CD4-positive, alpha-beta T cell treated with Interferon gamma for 1 hour (primary cell): ENCODE measurements around the gene VASP.
A peak's percentile ranks its signal among the peaks of the same experiment; 100 is the strongest.

Experiments
- DNase-seq: peaks from one replicate; pipeline ENCODE4 v3.0.0-alpha.2; 2020

VASP gene

GRCh38 chr19:45474606-45475521, 32.4 kb upstream of the VASP start:
- peak; percentile 87 for DNase-seq

DNA sequence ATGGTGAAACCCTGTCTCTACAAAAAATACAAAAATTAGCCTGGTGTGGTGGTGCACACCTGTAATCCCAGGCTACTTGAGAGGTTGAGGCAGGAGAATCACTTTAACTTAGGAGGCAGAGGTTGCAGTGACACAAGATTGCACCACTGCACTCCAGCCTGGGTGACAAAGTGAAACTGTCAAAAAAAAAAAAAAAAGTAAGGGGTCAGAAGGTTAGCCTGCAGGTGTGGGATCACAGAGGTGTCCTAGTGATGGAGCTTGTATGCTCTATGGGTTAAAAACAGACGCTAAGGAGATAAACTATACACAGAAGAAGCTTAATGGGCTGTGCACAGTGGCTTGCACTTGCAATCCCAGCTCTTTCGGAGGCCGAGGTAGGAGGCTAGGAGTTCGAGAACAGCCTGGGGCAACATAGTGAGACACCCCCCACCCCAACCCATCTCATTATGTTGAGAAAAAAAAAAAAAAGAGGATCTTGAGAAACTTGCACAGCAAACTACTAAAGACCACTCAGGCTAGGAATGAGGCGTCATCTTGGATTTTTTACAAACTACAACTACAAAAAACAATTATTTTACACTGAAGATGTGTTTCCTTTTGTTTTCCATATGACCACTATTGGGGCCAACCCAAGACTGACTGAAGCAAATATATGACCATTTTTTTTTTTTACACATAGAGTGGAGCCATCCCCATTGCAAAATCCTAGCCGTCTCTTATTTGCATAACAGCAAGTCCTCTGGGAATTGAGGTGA, 31.6 kb upstream of the VASP start:
- DNase-seq, result peak; percentile 83

DNA sequence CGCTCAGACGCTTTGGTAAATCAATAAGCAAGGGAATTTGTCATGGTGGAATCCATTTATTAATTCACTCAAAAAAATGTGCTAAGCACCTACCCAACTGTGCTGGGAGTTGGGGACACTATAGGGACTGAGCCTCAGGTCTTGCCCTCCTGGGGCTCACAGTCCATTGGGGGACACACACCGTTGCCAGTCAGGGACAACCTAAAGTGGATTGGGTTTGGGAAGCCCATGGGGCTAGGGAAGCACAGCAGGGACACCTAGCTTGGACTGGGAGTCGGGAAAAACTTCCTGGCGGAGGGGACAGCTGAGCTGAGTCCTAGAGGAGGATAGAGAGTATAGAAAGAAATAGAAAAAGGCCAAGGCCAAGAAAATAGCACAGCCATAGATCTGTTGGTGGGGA, 31.0 kb upstream of the VASP start:
- DNase-seq, result peak; percentile 72

GRCh38 chr19:45477186-45477585, 30.1 kb upstream of the VASP start:
- DNase-seq, result peak; percentile 45

- peak; percentile 32 for DNase-seq
Observed at GRCh38 chr19:45477713-45478453, 29.4 kb upstream of the VASP start.

DNA sequence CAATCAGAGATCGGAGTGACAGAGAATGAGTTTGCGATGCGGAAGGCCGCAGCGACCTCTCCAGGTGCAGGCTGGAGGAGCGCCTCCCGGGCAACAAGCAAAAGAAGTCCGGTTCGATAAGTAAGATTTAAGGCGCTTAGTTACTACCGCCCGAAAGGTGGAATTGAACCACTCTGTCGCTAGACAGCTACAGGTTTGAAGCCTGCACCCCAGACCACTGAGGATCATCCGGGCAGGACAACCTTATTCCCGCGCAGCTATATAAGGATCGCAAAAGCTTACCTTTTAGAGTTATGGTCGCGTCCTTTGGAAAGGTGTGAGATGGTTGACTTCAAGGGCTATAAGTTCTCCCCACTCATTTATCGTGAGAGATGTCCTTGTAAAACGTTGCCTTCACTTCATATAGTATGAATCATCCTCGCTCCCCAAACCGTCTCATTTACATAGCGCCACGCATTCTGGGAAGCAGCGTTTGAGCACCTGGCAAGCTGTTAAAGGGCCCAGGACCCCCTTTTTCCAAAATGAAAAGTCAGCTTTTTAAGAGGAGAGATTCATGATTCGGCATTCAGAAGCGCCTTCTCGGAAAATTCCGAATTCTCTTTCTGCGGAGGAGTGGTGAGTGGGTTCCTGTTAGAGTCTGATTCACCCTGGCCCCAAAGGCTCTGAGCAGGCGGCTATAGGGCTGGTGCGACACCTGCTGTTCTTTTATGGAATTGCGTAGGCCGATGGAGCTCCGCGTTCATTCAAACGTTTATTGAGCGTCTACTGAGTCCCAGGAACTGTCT, 28.6 kb upstream of the VASP start:
- peak; percentile 88 for DNase-seq

GRCh38 chr19:45483033-45483432, 24.2 kb upstream of the VASP start:
- no peak for DNase-seq

DNA sequence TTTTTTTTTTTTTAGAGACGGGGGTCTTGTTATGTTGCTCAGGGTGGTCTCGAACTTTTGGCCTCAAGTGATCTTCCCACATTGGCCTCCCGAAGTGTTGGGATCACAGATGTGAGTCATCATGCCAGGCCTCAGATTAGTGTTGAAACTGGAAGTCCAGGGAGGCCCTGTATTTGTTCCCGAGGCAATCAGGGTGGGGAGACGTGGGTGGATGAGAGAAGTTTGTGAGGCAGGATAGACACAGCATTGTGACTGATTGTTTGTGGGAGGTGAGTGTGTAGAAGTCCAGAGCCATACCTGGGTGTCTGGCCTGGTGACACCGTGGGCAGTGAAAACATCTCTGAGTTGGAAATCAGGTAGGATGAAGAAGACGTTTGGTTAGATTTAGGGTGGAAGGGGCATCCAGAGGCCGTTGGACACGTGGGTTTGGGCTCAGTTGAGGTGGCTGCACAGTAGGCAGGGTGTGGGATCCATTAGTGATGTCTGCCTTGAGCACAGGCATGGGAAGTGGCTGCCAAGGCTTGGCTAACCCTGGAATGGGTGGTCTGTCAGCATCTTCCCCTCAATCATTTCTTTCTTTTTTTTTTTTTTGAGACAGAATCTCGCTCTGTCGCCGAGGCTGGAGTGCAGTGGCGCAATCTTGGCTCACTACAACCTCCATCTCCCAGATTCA, 22.9 kb upstream of the VASP start:
- no peak for DNase-seq

DNA sequence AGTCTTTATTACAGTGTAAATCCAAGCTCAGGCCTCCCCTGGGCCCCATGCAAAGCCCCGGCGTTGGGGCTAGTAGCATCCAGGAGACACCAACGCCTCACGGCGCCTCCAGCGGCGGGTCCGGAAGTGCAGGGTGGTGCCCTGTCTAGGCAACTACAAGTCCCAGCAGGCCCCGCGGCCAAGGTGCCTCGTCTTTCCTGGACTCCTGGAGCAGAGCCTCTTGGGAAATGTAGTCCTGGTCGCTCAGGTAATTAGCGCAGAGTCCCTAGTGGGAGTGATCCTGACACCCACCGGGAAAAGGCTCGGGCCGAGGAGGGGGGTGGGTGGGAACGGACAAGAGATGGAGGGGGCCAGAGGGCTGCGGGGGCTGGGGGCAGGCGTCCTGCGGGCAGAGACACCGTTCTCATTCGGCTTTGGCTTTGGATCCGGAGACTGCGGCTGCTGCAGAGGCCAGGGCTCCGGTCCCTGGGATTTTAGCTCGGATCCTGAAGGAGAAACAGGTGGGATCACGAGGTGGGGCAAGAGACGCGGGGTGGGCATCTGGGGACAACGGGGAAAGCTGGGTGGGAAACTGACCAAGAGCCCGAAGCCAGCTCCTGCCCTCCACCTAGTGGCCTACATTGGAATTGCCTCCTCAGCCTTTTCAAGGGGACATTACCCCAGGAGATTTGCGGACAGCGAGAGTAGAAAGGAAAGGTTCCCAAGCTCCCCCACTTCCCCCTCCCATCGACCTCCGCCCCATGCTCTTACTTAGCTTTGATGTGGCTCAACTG, 21.8 kb upstream of the VASP start:
- peak; percentile 94 for DNase-seq

GRCh38 chr19:45488708-45489107, 18.6 kb upstream of the VASP start:
- DNase-seq, result no peak

DNA sequence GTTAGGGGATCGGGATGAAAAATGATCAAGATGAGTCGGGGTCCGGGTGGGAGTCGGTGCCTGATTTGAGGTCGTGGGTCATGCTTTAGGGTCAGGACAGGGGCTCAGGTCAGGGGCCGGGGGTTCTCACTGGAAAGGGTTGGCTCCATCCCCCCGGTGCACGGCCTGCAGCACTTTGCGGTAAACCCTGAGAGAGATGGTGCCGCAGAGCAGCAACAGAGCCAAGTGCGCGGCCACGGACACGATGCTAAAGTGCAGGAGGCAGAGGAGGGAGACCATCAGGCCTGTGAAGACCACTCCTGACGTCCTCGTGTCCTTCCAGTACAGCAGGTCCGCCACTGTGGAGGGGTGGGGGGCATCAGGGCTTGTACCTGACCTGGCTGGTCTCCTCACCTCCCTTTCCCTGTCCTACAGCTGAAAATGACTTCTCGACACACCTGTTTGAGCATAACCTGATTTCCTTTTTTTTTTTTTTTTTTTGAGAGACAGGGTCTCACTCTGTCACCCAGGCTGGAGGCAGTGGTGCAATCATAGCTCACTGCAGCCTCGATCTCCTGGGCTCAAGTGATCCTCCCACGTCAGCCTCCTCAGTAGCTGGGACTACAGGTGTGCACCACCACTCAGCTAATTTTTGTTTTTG, 17.9 kb upstream of the VASP start:
- DNase-seq, result no peak

DNA sequence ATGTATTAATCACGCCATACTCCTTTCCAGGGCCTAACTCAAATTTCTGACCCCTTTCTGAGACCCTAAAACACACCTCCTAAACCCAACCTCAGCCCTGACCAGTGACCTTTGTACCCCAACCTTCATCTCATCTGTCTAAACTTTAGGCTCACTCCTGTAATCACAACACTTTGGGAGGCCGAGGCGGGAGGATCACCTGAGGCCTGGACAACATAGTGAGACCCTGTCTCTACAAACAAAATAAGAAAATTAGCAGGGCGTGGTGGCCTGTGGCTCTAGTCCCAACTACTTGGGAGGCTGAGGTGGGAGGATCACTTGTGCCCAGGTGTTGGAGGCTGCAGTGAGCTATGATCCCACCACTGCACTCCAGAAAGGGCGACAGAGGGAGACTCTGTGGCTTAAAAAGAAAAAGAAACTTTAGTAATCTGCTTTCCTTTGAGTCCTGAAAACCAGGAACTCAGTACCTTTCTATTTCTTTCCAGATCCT, 15.1 kb upstream of the VASP start:
- no peak for DNase-seq

GRCh38 chr19:45492627-45493470, 14.4 kb upstream of the VASP start:
- no peak for DNase-seq

DNA sequence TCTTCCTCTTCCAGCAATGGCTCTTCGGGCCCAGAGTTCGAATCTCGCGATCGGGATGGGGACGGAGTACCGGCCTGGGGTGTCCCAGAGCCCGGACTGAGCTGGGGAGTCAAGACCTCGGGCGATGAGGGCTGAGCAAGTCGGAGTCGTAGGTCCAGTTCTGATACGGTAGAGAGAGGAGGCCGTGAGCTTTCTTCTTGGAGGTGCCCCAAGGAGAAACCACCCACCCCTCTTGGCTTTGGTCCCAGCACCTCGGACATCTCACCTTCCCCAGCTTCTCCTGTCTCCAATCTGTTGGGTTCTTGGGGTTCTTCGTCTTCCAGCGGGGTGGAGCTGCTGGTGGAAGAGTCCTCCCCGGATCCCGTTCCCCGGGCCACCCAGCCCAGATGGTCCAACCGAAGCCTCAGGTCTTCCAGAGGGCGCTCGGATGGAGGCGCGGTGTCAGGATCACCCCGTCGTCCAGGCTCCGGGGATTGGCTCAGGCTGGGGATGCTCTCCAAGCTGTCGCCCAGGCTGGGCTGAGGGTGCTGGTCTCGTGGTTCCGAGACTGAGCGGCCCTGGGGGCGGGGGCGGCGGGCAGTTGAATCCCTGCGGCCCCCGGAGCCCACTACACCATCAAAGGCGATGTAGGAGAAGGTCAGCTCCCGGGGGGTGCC, 12.9 kb upstream of the VASP start:
- no peak for DNase-seq

DNA sequence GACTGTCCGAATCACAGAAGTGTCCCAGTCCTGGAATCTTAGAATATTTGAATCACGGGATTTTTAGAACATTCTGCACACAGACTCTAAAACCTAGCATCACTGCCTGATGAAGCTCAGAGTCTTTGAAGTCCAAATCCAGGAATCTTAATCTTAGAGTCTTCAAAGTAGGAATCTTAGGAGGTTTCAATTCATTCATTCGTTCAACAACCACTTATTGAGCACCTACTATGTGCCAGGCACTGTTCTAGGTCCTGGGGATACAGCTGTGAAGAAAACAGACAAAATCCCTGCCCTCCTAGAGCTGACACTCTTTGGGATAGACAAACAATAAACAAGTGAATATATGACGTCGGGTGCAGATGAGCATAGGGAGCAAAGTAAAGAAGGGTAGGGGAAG, 12.1 kb upstream of the VASP start:
- DNase-seq, result no peak

DNA sequence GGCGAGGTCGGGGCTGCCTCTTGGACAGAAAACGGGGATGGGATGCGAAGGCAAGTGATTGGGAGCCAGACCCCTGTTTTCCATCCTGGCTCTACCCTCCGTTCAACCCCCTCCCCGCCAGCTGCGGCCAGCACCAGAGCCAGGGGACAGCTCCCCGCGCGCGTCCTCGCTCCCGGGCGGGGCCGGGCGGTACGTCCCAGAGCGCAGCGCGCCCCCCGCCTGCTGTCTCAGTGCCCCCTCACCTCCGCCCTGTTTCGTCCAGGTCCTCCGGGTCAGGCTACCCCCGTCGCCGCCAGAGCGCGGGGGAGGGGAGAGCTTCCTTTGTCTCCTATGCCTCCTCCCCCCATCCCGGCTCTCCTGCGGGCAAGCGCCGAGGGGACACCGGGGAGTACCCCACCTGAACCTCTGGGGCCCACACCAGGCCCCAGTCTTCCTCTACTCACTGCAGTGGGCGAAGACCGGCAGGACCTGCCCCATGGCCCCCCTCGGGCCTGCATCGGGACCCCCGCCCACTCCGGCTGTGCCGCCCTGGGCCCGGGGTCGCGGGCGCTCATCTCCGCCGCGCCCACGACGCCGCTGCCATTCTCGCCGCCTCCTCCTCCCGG, 10.8 kb upstream of the VASP start:
- DNase-seq, result no peak

- DNase-seq, result no peak
Observed at GRCh38 chr19:45497791-45498190, 9.5 kb upstream of the VASP start.

GRCh38 chr19:45498411-45499195, 8.7 kb upstream of the VASP start, which contains the start of gene PPM1N:
Gene PPM1N, plus strand, starts transcription at chr19:45498443. Its CDS starts 30 bp downstream, at chr19:45498473.
- DNase-seq, result peak; percentile 68
